Prostate gland (tissue), 2 donors: Measurements from ENCODE around the gene CALML6. TPM values are rescaled to one million over a fixed set of nuclear protein-coding genes. Genes with fewer than 3 reads are reported as not detected.

ENCODE experiments used
- DNase-seq: peaks from one replicate; pipeline ENCODE4 v3.0.0-alpha.2; 2019; ENCODE audit warnings: low spot score
- H3K27ac ChIP-seq, 2 donors: fragments of 200-600 bp; sonication (generic); 2 replicates each; pipeline ENCODE4 v1.5.1; 2017 to 2019
- H3K27me3 ChIP-seq: fragments of 200-600 bp; sonication (generic); replicated peaks from 2 replicates; pipeline ENCODE4 v1.5.1; 2019; ENCODE audit not compliant: insufficient read depth
- H3K36me3 ChIP-seq, 2 donors: fragments of 200-600 bp; sonication (generic); 1 replicate in 1 of 2; 2 replicates in 1 of 2; pipeline versions ENCODE4 v1.5.1 to v1.8.1; 2017 to 2019
- H3K4me1 ChIP-seq: fragments of 200-600 bp; sonication (generic); replicated peaks from 2 replicates; pipeline ENCODE4 v1.5.1; 2019
- H3K4me3 ChIP-seq, 2 donors: fragments of 200-600 bp; sonication (generic); 2 replicates each; pipeline ENCODE4 v1.5.1; 2017 to 2019
- H3K9me3 ChIP-seq: fragments of 200-600 bp; sonication (generic); 2 replicates; pipeline ENCODE4 v1.5.1; 2017
- CTCF ChIP-seq, 4 experiments: fragments of 200-600 bp in 2 of 4; fragments of 450-650 bp in 2 of 4; sonication (generic) in 2 of 4; IDR thresholded peaks; 1 replicate in 3 of 4; 2 replicates in 1 of 4; pipeline ENCODE4 v1.5.1; 2016 to 2019; ENCODE audit warnings: antibody characterized with exemption in 4 of 4, mild to moderate bottlenecking in 2 of 4, moderate library complexity in 2 of 4
- POLR2A ChIP-seq: fragments of 450-650 bp; IDR thresholded peaks from one replicate; pipeline ENCODE4 v1.6.1; 2016; ENCODE audit warnings: antibody characterized with exemption, mild to moderate bottlenecking
- POLR2AphosphoS5 ChIP-seq: sonication (generic); formaldehyde crosslinking; IDR thresholded peaks from one replicate; pipeline ENCODE4 v1.6.1; 2017; ENCODE audit warnings: antibody characterized with exemption
- WGBS: methylation state at CpG from one replicate; pipeline ENCODE4 v1.1.5; 2018; 5-methylcytosine and 5-hydroxymethylcytosine counted together
- intact Hi-C: fragments of 100-400 bp; cut with DNase I; formaldehyde crosslinking; loops from one replicate; pipeline ENCODE4 v1.14.2; 2022
- total RNA-seq, 2 donors: library from RNA; depleted of rRNA; stranded (reverse); fragments of >200 nt; gene quantifications; one replicate each; pipeline ENCODE4 v1.1.0, GENCODE V29; 2016

Gene CALML6
- total RNA-seq, 2 donors from 2014 or later: 0.18 to 0.28 TPM

GRCh38 chr1:1941211-1941841, 26.3 kb downstream of the CALML6 start:
- Histone ChIP-seq H3K27me3 (no peaks in the 10 kb centered on the region), H3K4me1 (no peaks in the 10 kb centered on the region), H3K4me3 (no peak overlapping the region), H3K27ac (no peak overlapping the region), H3K36me3 (no peaks in the 10 kb centered on the region), H3K9me3 (no peaks in the 10 kb centered on the region)
- no peak for TF ChIP-seq POLR2A
- TF ChIP-seq POLR2AphosphoS5: no peak
- no peak for TF ChIP-seq CTCF (IDR thresholded peaks at IDR 0.05)
- 78% methylated on average over 19 of the region's 19 CpGs for WGBS
- intact Hi-C loops: no loop called here
- no peak for DNase-seq

- no peak for TF ChIP-seq CTCF (IDR thresholded peaks at IDR 0.05)
- TF ChIP-seq POLR2A: no peak
- TF ChIP-seq POLR2AphosphoS5: no peak
- Histone ChIP-seq H3K9me3 (no peaks in the 10 kb centered on the region), H3K4me1 (no peaks in the 10 kb centered on the region), H3K27ac (no peak overlapping the region), H3K36me3 (no peaks in the 10 kb centered on the region), H3K27me3 (no peaks in the 10 kb centered on the region), H3K4me3 (no peak overlapping the region)
- intact Hi-C loops: no loop called here
- 81% methylated on average over 38 of the region's 39 CpGs for WGBS
- DNase-seq: no peak
Observed at GRCh38 chr1:1941868-1942752, 27.1 kb downstream of the CALML6 start.

- Histone ChIP-seq H3K27me3 (no peaks in the 10 kb centered on the region), H3K27ac (no peak overlapping the region), H3K4me3 (no peak overlapping the region), H3K36me3 (no peaks in the 10 kb centered on the region), H3K9me3 (no peaks in the 10 kb centered on the region), H3K4me1 (no peaks in the 10 kb centered on the region)
- intact Hi-C loops: no loop called here
- TF ChIP-seq POLR2A: no peak
- TF ChIP-seq POLR2AphosphoS5: no peak
- no peak for TF ChIP-seq CTCF (IDR thresholded peaks at IDR 0.05)
- WGBS: 67% methylated on average over 42 of the region's 45 CpGs
- DNase-seq: no peak
Observed at GRCh38 chr1:1942753-1943656, 27.9 kb downstream of the CALML6 start.

- Histone ChIP-seq H3K4me1 (no peaks in the 10 kb centered on the region), H3K9me3 (no peaks in the 10 kb centered on the region), H3K27ac (no peak overlapping the region), H3K4me3 (peak overlapping the region in 1 of 2 donors; percentile 19), H3K27me3 (no peaks in the 10 kb centered on the region), H3K36me3 (no peaks in the 10 kb centered on the region)
- peak; percentile 22 for DNase-seq
- intact Hi-C loops: no loop called here
- TF ChIP-seq CTCF (IDR thresholded peaks at IDR 0.05) (peak; percentile 52 to 80 (median 69)), POLR2A (no peak)
- WGBS: 12% methylated on average over 36 of the region's 37 CpGs
Observed at GRCh38 chr1:1943834-1944570, 28.9 kb downstream of the CALML6 start.
